Activated gamma-delta T cell treated with Interleukin-2 at 50 U/mL for 16 hours (primary cell): ENCODE measurements around the gene LY6G6D.

Experiments
- DNase-seq: peaks from one replicate; pipeline ENCODE4 v3.0.0-alpha.2; 2020

Gene LY6G6D, protein sequence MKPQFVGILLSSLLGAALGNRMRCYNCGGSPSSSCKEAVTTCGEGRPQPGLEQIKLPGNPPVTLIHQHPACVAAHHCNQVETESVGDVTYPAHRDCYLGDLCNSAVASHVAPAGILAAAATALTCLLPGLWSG

GRCh38 chr6:31715022-31715958 lies at the start of gene LY6G6D:
TSS of gene LY6G6D (plus strand) at chr6:31715348. CDS start at chr6:31715356, 8 bp downstream.
- DNase-seq, result no peak

DNA sequence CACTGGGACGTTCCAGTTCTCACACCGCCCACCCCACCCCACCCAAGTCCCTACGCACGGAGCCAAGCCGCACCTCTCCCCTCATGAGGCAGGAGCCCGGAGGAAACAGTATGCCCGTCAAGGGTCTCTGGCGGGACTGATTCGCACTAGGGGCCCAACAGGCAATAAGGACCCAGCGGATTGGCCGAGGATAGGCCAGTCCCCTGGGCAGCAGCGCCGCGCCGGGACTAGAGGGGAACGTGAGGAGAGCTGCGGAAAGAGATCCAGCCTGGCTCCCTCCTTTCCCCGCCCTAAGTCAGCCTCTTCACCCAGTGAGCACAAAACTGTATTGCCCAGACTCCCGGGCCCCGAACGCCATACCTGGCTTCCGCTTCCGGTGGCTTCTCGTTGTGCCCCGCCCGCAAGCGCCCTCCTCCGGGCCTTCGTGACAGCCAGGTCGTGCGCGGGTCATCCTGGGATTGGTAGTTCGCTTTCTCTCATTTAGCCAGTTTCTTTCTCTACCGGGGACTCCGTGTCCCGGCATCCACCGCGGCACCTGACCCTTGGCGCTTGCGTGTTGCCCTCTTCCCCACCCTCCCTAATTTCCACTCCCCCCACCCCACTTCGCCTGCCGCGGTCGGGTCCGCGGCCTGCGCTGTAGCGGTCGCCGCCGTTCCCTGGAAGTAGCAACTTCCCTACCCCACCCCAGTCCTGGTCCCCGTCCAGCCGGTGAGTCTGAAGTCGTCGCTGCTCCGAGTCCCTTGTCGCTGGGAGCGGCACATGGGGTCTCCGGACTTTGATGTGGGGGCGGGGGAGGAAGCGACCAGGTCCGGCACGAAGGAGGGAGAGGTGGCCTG lies 49.4 kb upstream of the LY6G6D start, which contains the start of gene CSNK2B:
CSNK2B (plus strand) TSS at position 580 of the 836 bp plus-strand sequence. CDS start 752 bp downstream, outside the sequence.
- DNase-seq, result peak; percentile 98

- no peak for DNase-seq
Measured at GRCh38 chr6:31666337-31666965, 48.7 kb upstream of the LY6G6D start.

GRCh38 chr6:31669676-31670075 lies 45.5 kb upstream of the LY6G6D start, which contains the start of gene LY6G5B:
TSS of gene LY6G5B (plus strand) at chr6:31669976. CDS start at chr6:31670951, 975 bp downstream.
- DNase-seq, result no peak

DNA sequence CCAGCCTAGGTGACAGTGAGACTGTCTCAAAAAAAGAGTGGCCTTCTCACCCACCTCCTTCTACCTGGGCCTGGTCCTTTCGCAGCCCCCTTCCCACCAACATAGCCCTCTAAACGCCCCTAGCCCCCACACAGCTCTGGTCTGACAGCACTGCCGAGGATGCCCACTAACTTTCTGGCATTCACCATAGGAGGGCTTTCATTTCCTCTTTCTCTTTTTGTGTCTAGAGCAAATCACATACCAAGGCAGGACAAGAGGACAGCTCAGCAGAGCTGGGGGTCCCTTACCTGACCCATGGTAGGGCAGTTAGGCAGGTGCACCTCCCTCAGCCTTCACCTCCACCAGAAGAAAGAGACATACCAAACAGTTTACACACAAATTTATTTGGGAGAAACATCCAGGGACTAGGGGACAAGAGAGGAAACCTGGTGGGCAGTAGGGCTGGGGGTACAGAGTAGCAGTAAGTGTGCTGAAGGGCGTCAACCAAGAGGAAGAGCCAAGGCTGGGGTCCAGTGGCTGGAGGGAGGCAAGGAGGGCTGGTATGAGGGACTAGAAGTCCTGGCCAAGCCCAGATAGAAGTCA lies 38.7 kb upstream of the LY6G6D start:
- no peak for DNase-seq

- DNase-seq, result no peak
Measured at GRCh38 chr6:31676904-31677303, 38.2 kb upstream of the LY6G6D start.

- no peak for DNase-seq
Measured at GRCh38 chr6:31677955-31678354, 37.2 kb upstream of the LY6G6D start.

- peak; percentile 68 for DNase-seq
Measured at GRCh38 chr6:31680226-31681134, 34.7 kb upstream of the LY6G6D start, which contains the start of gene LY6G5C. TSS of gene LY6G5C (minus strand) at chr6:31681067. CDS start at chr6:31680373, 694 bp downstream.

GRCh38 chr6:31681135-31681671 lies 33.9 kb upstream of the LY6G6D start:
- no peak for DNase-seq

- DNase-seq, result no peak
Measured at GRCh38 chr6:31683591-31683990, 31.6 kb upstream of the LY6G6D start.

GRCh38 chr6:31686483-31686882 lies 28.7 kb upstream of the LY6G6D start:
- DNase-seq, result no peak

GRCh38 chr6:31687321-31687720 lies 27.8 kb upstream of the LY6G6D start:
- no peak for DNase-seq

DNA sequence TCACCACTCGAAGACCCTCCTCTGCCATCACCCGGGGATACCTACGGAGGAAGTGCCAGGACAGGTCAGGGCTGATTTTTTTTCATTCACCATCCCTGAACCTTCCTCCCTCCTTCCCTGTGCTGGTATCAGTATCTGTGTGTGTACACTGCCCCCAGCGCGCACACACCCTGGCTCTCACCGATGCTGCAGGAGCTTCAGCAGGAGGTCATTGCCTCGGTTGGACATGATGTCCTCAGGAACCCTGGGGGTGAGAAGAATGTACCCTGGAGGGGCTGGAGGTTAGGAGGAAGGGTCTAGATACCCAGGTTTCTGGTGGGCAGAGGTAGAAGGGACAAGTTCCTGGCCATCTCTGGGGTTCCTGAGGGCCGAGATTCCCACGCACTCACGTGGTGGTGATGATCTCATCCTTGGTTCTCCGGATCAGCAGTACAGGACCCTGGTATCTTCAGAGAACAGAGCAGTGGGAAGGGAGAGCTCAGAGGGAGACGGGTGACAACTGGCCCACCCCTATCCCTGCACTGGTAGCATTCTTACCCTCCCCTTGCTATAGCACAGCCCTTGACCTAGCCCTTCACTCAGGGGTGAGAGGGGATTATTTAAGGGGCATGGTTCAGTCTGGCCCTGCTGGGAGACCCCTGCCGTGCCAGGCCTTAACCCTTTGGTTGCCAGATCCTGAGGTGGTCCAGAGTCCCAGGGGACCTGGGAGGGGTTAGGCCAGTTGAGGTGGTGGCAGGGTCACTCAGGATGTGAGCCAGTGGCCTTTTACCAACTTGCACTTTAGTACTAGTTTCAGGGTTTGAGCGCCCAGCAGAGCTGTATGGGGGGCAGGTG lies 27.1 kb upstream of the LY6G6D start:
- DNase-seq, result no peak

DNA sequence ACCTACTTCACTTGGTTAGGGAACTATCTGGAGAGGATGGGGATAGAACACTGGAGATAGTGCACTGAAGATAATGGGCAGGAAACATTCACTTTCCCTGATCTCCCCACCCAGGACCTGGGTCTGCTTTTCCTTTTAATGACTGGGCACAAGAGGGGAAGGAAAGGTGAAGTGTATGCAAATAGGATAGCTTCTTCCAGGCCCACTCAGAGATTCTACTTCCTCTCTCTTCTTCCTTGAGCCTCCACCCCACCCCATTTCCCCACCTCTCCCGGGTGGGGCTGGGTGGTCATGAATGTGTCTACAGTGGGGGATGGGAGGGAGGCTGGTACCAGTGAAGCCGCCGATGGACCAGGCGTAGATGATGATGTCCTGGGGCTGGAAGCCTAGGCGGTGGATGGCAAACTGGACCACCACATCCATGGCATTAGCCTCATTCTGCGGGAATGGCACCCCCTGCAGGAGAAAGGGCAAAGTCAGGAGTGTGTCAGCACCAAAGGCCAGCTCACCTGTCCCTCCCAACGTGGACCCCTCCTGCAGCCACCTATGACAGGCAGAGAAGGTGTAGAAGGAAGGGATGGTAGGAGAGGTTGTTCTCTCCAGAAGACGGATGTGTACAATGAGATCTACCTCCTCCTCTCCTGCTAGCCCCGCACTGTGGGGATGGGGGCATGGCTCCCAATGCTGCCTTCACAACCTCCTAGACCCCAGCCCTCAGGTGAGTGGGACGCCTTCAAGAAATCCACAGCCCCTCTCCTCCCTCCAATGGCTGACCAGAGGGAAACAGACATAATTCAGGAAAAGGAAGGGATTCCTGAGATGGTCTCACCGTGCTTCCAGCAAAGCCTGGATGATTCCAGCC lies 25.7 kb upstream of the LY6G6D start:
- no peak for DNase-seq

DNA sequence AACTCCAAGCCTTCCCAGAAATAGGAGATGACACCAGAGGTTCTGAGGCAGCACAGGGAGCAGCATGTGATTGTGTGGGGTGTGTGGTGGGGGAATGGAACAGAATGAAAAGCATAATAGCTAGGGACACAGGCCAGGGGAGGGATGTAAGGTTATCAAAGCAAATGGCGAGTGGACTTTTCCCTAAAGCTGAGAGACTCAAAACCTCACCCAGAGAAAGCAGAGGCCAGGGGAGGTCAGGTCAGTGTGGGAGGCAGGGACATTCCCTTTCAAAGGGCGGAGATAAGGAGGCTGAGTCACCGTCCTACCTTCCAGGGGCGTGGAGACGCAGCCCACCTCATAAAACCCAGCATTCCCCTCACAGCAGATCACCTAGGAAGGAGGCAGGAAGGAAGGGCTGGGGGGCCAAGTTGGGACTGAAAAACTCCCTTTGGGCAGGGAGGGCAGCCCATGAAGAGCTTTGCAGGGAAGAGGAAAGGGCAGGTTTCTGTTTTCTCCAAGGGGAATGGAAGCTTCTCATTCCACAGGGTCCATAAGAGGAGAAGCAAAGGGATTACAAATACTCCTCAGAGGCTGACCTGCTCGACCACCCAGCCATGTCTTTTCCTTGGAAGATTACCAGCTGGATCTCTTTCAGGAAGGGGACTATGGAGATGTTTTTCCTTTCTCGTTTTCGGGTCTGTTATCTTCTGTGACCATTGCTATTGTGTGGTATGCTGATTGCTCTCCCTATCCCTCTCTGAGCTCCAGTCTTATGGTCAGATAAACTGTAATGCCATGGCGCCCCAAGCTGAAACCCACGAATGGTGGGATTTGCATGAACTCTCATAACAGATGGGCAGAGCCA lies 24.7 kb upstream of the LY6G6D start:
- DNase-seq, result no peak

DNA sequence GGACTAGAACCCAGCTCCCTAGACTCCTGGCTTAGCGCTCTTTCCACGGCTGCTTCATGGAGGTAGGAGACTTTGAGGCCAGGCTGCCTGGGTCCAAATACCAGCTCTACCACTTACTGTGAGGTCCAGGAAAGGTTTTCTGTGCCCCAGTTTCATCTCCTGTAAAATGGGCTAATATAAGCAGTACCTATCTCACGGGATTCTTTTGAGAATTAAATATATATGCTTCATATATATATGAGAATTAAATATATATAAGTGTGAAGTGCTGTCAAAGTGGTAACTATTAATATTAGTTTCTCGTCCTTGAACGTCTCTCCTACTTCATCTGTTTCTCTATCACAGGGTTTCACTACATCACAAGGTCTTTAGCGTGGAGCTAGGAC lies 24.1 kb upstream of the LY6G6D start:
- no peak for DNase-seq

- DNase-seq, result no peak
Measured at GRCh38 chr6:31691564-31692108, 23.5 kb upstream of the LY6G6D start.

GRCh38 chr6:31692353-31692752 lies 22.8 kb upstream of the LY6G6D start:
- no peak for DNase-seq
